NCI-H1436 (cell line): ENCODE data around the gene PPP1R1B.
"Not testable (repeated sequence)": the region's sequence is repeated elsewhere in the genome, so short reads cannot be mapped to it uniquely, and the experiment has no call there.

Experiments used
- DNase-seq: peaks from one replicate; lab custom pipeline; 2025; lab: John Stamatoyannopoulos, UW

PPP1R1B gene

GRCh38 chr17:39626171-39627046 is at the start of gene PPP1R1B:
Gene PPP1R1B, plus strand, starts transcription at chr17:39626952. Its CDS starts 441 bp downstream, at chr17:39627393.
- peak; percentile 34 for DNase-seq

- DNase-seq, result no peak
Observed at GRCh38 chr17:39578272-39578671, 48.5 kb upstream of the PPP1R1B start.

- DNase-seq, result no peak
Observed at GRCh38 chr17:39579318-39580081, 47.3 kb upstream of the PPP1R1B start.

- DNase-seq, result no peak
Observed at GRCh38 chr17:39580082-39580468, 46.7 kb upstream of the PPP1R1B start.

DNA sequence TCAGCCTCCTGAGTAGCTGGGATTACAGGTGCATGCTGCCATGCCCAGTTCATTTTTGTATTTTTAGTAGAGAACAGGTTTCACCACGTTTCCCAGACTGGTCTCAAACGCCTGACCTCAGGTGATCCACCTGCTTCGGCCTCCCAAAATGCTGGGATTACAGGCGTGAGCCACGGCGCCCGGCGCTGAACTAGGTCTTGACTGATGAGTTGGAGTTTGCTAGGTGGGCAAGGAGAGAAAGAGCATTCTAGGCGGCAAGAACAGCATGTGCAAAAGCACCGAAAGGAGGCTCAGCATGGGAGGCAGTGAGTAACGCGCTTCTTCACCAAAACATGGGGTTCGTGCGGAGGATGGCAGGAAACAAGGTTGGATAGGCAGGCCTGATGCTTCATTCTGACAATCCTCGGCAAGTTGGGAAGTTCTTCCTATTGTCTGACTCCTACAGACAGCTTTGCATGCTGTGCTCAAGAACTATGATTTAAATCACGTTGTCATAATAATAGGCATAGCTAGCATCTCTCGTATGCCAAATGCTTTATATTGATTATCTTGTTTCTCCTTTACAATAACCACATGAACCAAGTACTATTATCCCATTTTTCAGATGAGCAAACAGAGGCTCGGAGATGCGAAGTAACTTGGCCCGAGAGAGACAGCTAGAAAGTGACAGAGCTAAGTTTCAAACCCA is 45.5 kb upstream of the PPP1R1B start:
- DNase-seq, result no peak

DNA sequence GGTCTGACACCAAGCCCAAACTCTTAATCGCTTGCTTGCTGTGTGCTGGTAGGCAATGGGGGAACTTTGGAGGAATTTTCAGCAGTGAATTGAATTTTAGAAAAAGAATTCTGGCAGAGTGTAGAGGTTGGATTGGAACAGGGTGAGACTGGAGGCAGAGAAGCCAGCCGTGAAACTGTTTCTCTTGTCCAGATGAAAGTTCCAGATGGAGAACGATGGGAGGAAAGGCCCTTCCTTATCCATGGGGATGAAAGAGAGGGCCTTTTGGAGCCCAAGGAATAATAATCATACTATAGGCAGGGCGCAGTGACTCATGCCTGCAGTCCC is 45.0 kb upstream of the PPP1R1B start:
- no peak for DNase-seq

DNA sequence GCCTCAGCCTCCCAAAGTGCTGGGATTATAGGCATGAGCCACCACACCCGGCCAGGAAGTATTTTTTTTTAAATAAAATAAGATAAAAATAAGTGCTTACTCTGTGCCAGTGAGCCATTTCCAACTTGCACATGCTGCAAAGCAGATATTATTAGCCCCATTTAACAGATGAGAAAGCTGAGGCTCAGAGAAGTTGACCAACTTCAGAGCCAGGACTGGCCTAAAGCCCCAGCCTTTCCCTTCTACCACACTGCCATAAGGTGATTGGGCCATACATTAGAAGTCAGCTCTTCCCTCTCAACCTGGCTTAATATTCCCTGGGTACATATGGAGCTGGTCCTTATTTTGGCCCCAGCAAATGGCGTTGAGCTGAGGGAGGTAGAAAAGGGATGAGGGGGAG is 44.1 kb upstream of the PPP1R1B start:
- DNase-seq, result no peak

DNA sequence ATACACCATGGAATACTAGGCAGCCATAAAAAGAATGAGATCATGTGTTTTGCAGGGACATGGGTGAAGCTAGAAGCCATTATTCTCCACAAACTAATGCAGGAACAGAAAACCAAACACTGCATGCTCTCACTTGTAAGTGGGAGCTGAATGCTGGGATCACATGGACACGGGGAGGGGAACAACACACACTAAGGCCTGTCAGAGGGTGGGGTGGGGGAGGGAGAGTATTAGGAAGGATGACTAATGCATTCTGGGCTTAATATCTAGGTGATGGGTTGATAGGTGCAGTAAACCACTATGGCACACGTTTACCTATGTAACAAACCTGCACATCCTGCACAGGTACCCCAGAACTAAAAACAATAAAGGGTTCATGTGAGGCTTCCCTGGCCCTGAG is 36.6 kb upstream of the PPP1R1B start:
- DNase-seq, result not testable (repeated sequence)

GRCh38 chr17:39591958-39592954 is 34.5 kb upstream of the PPP1R1B start:
- peak; percentile 31 for DNase-seq

DNA sequence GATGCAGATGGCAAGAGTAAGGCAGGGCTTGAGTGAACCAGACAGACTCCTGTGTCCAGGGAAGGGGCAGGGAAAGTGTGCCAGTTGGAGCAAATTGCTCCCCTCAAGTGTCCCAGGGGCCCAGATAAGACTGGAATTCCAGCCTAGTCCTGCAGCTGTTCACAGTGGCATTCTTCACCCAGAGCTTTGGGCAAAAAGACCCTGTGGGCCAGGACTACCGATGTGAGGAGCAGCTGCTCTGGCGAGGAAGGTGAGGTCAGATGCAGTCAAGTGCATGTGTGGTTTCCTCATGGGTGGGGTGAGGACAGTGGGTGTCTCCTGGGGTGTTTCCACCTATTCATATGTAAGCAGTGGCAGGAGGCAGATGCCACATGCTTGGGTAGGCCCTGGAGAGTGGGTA is 33.4 kb upstream of the PPP1R1B start:
- no peak for DNase-seq

GRCh38 chr17:39595294-39595693 is 31.5 kb upstream of the PPP1R1B start:
- DNase-seq, result no peak

DNA sequence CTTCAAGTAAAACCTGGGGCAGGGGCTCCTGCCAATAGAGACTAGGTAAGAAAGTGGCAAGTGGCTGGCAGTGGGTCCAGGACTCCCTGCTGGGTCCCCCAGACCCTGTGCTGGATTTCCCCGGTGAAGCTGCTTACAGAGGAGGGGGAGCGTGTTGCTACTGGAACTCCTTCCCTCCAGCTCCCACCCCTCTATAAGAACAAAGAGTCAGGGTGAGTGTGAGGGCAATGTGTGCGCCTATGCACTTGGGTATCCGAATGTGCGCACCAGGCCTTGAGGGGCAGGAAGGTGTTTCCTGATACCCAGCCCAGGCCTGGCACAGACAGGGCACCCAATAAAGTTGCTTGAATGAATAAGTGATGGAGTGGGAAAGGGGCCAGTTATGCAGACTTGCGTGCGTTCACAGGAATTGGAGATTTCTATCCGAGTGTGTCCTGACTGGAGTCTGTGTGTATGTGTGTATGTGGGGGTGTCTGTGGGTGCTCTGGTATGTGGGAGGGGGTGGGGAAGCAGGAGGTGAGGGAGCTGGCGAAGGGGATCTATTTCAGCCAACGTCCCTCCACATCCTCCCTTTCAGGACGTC is 30.7 kb upstream of the PPP1R1B start:
- DNase-seq, result no peak

DNA sequence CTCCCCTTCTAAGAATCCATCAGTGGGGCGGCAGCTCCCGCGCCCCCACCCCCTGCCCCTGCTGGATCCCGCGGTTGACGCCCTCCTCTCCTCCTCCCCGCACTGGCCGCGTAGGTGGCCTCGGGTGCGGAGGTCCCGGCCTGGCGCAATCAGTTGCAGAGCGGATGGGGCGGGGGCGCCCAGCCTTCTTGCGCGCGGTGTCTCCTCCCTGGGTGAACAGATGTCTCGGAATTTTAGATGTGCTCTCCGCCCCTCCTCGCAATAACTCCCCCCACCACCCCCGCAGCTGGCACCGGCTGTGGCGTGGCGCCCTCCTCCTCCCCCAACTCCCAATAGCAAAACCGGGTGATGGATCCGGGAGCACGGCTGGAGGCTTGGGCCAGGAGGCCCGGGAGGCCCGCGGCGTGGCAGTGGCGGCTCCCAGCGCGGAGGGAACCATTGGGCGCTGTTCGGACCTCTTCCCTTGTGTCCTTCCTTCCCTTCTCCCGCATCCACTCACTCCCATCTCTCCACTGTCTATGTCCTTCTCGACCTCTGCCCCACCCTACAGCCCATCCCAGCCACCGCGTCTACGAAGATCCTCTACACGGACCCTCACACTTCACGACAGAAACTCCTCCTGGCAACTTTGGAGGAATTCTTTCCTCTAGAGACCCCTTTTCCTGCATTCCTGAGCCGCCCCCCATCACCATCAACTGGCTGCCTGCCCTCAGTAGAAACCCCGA is 30.0 kb upstream of the PPP1R1B start:
- no peak for DNase-seq

- DNase-seq, result no peak
Observed at GRCh38 chr17:39597372-39598046, 29.2 kb upstream of the PPP1R1B start.

- no peak for DNase-seq
Observed at GRCh38 chr17:39598047-39598481, 28.7 kb upstream of the PPP1R1B start.

GRCh38 chr17:39598630-39599003 is 28.1 kb upstream of the PPP1R1B start:
- DNase-seq, result no peak

DNA sequence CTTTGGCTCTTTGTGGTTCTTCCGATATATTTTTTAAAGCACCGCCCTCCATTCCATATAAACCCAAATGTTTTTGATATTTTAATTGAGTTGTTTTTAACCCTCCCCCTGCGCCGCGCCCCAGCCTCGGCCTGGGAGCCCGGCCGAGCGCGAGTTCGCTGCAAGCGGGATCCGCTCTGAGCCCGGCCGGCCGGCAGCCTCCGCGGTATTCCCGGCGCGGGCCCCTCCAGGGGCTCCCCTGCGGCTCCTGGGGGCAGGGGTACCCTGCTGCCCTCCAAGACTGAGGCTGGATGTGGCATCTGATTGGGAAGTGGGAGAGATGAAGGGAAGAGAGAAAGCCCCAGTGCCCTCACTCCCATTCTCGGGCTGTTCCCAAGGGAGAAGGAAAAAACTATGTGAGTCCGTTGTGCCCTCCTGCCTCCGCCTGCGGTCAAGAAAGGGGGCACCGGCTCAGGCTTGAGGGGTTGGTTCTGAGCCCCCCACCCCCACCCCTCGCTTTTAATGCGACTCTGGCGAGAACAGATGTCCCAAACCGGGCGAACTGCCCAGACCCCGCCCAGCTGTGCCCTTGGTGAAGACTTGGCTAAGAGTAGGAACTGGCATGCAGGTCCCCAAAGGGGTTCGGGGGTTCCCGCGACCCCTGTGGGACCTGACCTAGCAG is 27.6 kb upstream of the PPP1R1B start:
- DNase-seq, result no peak

DNA sequence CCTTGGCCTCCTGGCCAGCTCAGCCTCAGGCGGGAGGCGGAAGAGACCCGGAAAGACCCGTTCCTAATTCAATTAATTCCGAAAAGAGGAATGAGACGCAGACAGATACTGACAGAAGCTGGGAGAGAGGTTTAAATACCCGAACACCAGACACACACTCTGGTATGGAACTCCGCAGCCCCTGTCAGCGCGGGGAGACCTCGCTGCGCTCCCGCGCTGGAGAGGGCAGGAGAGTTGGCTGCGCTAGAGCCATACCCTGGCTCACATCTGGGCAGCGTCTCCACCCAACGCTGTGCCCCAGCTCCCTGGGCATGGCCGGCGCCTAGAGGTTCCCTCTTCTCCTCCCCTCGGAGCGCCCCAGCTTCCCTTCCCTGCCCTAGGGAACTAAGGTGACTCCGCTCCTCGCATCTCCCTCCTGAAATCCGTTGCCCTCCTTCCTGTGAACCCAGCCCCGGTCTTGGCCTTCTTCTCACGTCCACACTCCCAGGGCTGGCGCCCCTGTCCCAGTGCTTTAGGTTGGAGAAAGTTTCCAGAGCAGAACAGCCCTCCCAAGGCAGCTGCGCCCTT is 27.0 kb upstream of the PPP1R1B start:
- DNase-seq, result no peak
